ENCODE results near the gene ZDHHC13.

DNA sequence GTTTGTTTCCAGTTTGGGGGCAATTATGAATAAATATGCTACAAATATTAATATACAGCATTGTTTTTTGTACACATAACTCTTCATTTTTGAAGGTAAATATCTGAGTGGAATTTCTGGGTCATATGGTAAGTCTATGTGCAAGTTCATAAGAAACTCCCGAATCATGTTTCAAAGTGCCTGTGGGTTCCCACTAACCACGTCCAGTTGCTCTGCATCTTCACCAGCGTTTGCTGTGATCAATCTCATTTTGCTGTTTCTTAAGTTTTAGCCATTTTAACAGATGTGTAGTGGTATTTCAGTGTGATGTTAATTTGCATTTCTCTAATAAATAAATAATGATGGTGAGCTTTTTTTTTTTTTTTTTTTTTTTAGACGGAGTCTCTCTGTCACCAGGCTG lies 99.1 kb downstream of the ZDHHC13 start:
- TF ChIP-seq POLR2A (IDR thresholded peaks at IDR 0.05; ENCODE audit: low read depth, low read length) (no peak), TAF1 (IDR thresholded peaks at IDR 0.05; ENCODE audit: low read depth, low read length) (no peak), POLR2AphosphoS5 (IDR thresholded peaks at IDR 0.05; ENCODE audit: low read depth, low read length) (no peak), SPI1 (IDR thresholded peaks at IDR 0.05; ENCODE audit: low read depth, low read length) (no peak)
